ENCODE measurements around the gene PARD3B.

GRCh38 chr2:204892506-204893255 is 347.4 kb downstream of the PARD3B start:
- no peak for TF ChIP-seq CTCF (IDR thresholded peaks at IDR 0.05)
- TF ChIP-seq POLR2A (IDR thresholded peaks at IDR 0.05) = no peak

Measured in lower leg skin (tissue), 3 donors.